ENCODE data around the gene ESR1.
"Not testable (repeated sequence)": the region's sequence is repeated elsewhere in the genome, so short reads cannot be mapped to it uniquely, and the experiment has no call there.

The ESR1 gene

DNA sequence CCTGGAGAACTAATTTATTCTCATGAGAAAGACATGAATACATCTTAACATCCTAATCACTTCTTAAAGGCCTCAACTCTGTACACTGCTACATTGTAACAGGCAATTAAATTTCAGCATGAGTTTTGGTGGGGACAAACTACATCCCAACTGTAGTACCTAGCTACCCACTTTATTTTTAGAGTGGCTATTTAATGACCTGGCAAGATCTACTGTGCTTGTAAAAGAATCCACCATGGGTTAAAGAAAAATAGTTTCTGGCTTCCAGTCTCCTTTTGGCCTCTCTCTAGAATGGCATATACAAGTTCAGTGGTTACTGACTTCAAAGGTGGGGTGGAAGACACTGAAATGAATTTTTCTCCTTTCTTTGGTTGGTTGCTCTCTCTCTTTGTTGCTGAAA lies 193.9 kb downstream of the ESR1 start:
- Histone ChIP-seq H3K9me3 (ENCODE audit: insufficient read depth, low read depth, low read length) (no peaks in the 10 kb centered on the region), H3K27ac (ENCODE audit: low read length) (no peak overlapping the region), H3K4me3 (ENCODE audit: low read length) (no peak overlapping the region), H3K27me3 (ENCODE audit: insufficient read depth, low read length) (no peaks in the 10 kb centered on the region), H3K36me3 (ENCODE audit: insufficient read depth, low read depth, low read length) (no peaks in the 10 kb centered on the region), H3K9ac (ENCODE audit: low read depth, low read length) (no peak overlapping the region), H3K4me1 (ENCODE audit: insufficient read depth, low read length) (no peaks in the 10 kb centered on the region)

DNA sequence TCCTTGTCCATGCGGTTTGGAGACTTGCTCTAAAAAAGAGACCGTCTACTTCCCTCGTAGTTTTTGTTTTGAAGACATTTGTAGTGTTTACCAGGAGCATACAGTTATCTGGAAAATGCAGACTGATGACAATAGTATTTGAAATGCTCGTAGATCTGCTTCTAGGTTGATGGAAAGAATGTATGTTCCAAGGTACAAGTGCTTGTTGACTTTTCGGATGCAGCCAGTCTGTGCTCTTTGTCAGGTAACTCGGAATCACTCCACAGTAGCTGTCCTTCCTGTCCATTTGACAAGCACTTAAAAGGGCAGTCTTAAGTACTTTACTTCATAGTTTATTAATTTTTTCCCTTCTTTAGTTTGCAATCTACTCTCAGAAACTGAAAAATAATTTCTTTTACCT lies 194.8 kb downstream of the ESR1 start:
- H3K4me3 ChIP-seq (ENCODE audit: low read length), result no peak overlapping the region
- no peak overlapping the region for H3K9ac ChIP-seq (ENCODE audit: low read depth, low read length)
- no peaks in the 10 kb centered on the region for H3K9me3 ChIP-seq (ENCODE audit: insufficient read depth, low read depth, low read length)
- no peaks in the 10 kb centered on the region for H3K27me3 ChIP-seq (ENCODE audit: insufficient read depth, low read length)
- no peaks in the 10 kb centered on the region for H3K4me1 ChIP-seq (ENCODE audit: insufficient read depth, low read length)
- H3K27ac ChIP-seq (ENCODE audit: low read length), result no peak overlapping the region
- no peaks in the 10 kb centered on the region for H3K36me3 ChIP-seq (ENCODE audit: insufficient read depth, low read depth, low read length)

DNA sequence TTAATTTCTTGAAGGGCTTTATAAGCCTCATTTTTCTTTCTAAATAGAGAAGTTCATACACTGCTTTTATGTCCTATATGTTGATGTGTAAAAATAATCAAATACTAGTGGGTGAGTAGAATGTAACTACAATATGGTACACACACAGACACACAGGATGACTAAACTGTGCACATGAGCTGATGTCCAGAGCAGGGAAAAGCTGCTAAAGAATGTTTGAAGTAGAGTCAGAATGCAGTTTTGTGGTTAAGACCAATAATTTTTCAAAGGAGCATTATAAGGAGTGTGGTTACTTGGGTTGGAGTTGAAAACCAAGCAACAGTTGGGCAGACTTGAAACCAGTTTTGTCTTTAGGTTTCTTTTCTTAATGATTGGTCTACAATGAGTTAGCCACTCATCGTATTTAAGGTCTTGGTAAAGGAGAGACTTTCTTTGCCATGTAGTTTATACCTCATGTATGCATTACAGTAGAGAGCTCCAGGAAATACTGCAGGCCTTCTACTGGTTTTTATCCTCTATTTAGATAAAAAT lies 196.6 kb downstream of the ESR1 start:
- Histone ChIP-seq H3K9ac (ENCODE audit: low read depth, low read length) (no peak overlapping the region), H3K9me3 (ENCODE audit: insufficient read depth, low read depth, low read length) (no peaks in the 10 kb centered on the region), H3K36me3 (ENCODE audit: insufficient read depth, low read depth, low read length) (no peaks in the 10 kb centered on the region), H3K4me3 (ENCODE audit: low read length) (no peak overlapping the region), H3K4me1 (ENCODE audit: insufficient read depth, low read length) (no peaks in the 10 kb centered on the region), H3K27me3 (ENCODE audit: insufficient read depth, low read length) (no peaks in the 10 kb centered on the region), H3K27ac (ENCODE audit: low read length) (no peak overlapping the region)

DNA sequence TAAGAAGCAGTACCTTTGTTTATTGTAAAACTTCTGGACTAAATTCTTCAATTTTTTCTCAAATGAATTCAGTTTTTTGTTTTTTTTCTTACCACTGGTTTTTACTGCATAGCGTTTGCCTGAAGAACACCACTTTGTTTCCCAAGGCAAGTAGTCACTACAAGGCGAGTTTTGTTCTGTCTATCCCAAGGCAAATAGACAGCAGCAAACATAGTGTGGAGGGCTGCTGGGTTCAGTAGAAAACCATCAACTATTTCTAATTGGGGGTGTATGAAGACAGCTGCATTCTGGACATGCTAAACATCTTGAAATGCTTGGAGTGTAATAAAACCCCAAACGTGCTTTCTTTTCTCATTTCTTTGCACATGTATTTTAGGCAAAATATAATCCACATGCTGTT lies 197.4 kb downstream of the ESR1 start:
- Histone ChIP-seq H3K4me3 (ENCODE audit: low read length) (no peak overlapping the region), H3K4me1 (ENCODE audit: insufficient read depth, low read length) (no peaks in the 10 kb centered on the region), H3K9me3 (ENCODE audit: insufficient read depth, low read depth, low read length) (no peaks in the 10 kb centered on the region), H3K9ac (ENCODE audit: low read depth, low read length) (no peak overlapping the region), H3K36me3 (ENCODE audit: insufficient read depth, low read depth, low read length) (no peaks in the 10 kb centered on the region), H3K27me3 (ENCODE audit: insufficient read depth, low read length) (no peaks in the 10 kb centered on the region), H3K27ac (ENCODE audit: low read length) (no peak overlapping the region)

DNA sequence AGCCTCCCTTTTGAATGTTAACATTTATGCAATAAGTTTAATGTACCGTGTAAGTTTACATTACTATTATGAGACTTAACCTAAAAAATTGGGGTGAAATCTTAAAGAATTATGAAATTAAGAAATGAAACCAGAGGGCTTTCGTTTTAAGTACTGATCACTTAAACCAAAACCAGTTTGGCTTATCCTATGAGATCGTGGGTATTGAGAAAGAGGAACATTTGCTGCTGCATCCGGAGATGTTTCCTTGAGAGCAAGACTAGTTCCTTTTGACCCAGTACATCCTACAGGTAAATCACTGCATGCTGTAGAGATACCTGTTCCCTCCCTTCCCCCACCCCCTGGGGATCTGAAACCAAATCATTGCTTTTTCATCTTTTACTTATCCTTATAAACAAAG lies 201.3 kb downstream of the ESR1 start:
- H3K9me3 ChIP-seq (ENCODE audit: insufficient read depth, low read depth, low read length), result no peaks in the 10 kb centered on the region

DNA sequence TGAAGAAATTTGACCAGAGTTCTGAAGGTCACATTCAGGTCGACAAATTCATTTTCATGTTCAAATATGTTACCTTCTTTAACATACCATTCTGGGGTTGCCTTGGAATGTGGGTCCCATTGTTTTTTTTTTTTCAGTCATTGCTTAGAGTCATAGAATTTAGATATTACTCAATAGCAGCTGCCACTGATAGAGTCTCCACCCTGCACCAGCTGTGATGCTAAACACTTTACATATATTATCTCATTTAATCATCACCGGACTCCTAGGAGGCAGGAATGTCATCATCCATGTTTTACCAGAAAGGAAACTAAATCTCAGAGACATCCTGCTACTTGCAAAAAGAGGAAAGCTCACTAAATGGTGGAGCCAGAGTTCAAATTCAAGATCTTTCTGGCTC lies 204.7 kb downstream of the ESR1 start:
- Histone ChIP-seq H3K9me3 (ENCODE audit: insufficient read depth, low read depth, low read length) (no peaks in the 10 kb centered on the region), H3K27me3 (ENCODE audit: insufficient read depth, low read length) (no peaks in the 10 kb centered on the region), H3K36me3 (ENCODE audit: insufficient read depth, low read depth, low read length) (no peaks in the 10 kb centered on the region), H3K4me1 (ENCODE audit: insufficient read depth, low read length) (no peaks in the 10 kb centered on the region), H3K9ac (ENCODE audit: low read depth, low read length) (no peak overlapping the region), H3K27ac (ENCODE audit: low read length) (no peak overlapping the region), H3K4me3 (ENCODE audit: low read length) (no peak overlapping the region)

More for the DNA sequence above, 201.3 kb downstream of the ESR1 start:
- Histone ChIP-seq H3K4me1 (ENCODE audit: insufficient read depth, low read length) (no peaks in the 10 kb centered on the region), H3K4me3 (ENCODE audit: low read length) (no peak overlapping the region), H3K36me3 (ENCODE audit: insufficient read depth, low read depth, low read length) (no peaks in the 10 kb centered on the region), H3K27ac (ENCODE audit: low read length) (no peak overlapping the region), H3K9ac (ENCODE audit: low read depth, low read length) (no peak overlapping the region), H3K27me3 (ENCODE audit: insufficient read depth, low read length) (no peaks in the 10 kb centered on the region)

DNA sequence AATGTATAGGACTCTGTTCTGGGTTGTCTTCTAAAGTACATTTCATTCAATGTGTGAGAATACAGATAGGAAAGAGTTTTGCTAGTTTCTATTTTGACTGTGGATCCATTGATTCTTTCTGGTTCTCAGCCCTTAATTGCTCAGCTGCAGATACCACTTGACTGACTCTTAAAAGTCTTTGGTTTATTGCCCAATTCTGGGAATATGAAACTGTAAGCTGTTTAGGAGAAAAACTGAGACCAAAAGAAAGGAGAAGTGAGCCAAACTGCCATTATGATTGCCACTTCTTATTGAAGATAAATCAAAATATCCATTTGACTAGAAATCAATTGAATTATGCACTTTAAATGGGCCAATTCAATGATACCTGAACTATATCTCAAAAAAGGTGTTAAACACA lies 211.4 kb downstream of the ESR1 start:
- H3K4me1 ChIP-seq (ENCODE audit: insufficient read depth, low read length), result no peaks in the 10 kb centered on the region
- H3K36me3 ChIP-seq (ENCODE audit: insufficient read depth, low read depth, low read length), result no peaks in the 10 kb centered on the region
- H3K4me3 ChIP-seq (ENCODE audit: low read length), result no peak overlapping the region
- H3K27ac ChIP-seq (ENCODE audit: low read length), result no peak overlapping the region
- peaks cover 5% of the 10 kb centered on the region; the same call in 1 of the 2 replicates for H3K9me3 ChIP-seq (ENCODE audit: insufficient read depth, low read depth, low read length)
- no peak overlapping the region for H3K9ac ChIP-seq (ENCODE audit: low read depth, low read length)
- H3K27me3 ChIP-seq (ENCODE audit: insufficient read depth, low read length), result no peaks in the 10 kb centered on the region

DNA sequence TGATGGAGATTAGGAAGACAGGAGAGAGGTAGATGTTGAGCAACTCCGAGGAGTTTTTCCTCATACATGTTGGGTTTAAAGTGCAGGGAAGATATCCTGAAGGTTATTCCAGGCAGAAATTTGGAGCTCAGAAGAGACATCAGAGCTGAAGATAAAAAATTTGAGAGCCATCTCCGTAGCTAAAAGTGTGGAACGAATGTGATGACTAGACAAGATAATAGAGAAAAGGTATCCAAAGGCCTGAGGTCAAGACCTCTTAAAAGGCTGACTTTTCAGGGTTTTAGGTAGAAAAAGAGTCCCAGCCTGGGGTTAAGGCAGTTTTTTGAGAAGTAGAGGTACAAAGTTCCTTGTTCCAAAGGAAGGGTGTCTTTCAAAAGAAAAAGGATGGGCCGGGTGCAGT lies 214.8 kb downstream of the ESR1 start:
- Histone ChIP-seq H3K27me3 (ENCODE audit: insufficient read depth, low read length) (no peaks in the 10 kb centered on the region), H3K4me1 (ENCODE audit: insufficient read depth, low read length) (no peaks in the 10 kb centered on the region), H3K9ac (ENCODE audit: low read depth, low read length) (no peak overlapping the region), H3K4me3 (ENCODE audit: low read length) (no peak overlapping the region), H3K36me3 (ENCODE audit: insufficient read depth, low read depth, low read length) (no peaks in the 10 kb centered on the region), H3K9me3 (ENCODE audit: insufficient read depth, low read depth, low read length) (peaks cover 6% of the 10 kb centered on the region; the same call in 1 of the 2 replicates), H3K27ac (ENCODE audit: low read length) (no peak overlapping the region)

DNA sequence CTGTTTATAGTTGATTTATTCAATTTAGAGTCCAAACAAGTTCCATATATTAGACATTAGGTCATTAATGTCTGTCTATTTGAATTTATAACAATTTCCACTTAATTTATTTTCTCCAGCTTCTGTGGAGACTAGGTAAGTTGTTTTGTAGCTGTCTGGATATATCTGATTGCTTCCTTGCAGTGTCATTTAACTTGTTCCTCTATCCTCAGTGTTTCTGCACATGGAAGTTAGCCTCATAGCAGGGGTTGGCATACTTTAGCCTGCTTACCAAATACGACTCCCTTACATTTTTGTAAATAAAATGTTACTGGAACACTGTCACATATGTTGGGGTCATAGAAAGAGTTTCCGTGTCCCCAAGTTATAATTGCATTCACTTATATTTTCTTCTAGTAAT lies 216.1 kb downstream of the ESR1 start:
- H3K4me3 ChIP-seq (ENCODE audit: low read length), result no peak overlapping the region
- no peak overlapping the region for H3K9ac ChIP-seq (ENCODE audit: low read depth, low read length)
- no peak overlapping the region for H3K27ac ChIP-seq (ENCODE audit: low read length)
- peaks cover 16% of the 10 kb centered on the region; the same call in 1 of the 2 replicates for H3K9me3 ChIP-seq (ENCODE audit: insufficient read depth, low read depth, low read length)
- H3K27me3 ChIP-seq (ENCODE audit: insufficient read depth, low read length), result no peaks in the 10 kb centered on the region
- no peaks in the 10 kb centered on the region for H3K36me3 ChIP-seq (ENCODE audit: insufficient read depth, low read depth, low read length)
- no peaks in the 10 kb centered on the region for H3K4me1 ChIP-seq (ENCODE audit: insufficient read depth, low read length)

DNA sequence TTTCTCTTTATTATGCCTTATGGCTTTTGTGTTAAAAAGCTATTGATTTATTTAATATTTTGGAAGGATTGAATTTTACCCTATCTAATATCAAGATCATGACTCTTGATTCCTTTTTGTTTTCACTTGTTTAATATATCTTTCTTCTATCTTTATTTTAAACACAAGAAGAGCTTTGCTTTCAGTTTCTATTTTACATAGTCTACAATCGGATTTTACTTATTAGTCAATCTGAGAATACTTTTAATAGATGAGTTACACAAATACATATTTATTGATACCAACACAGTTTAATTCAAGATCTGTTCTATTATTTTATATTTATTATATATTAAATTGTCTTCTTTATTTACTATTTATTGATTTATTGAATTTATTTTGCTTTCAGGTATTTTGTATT lies 218.8 kb downstream of the ESR1 start:
- Histone ChIP-seq H3K36me3 (ENCODE audit: insufficient read depth, low read depth, low read length) (no peaks in the 10 kb centered on the region), H3K9me3 (ENCODE audit: insufficient read depth, low read depth, low read length) (peaks cover 20% of the 10 kb centered on the region; the same call in 1 of the 2 replicates), H3K4me1 (ENCODE audit: insufficient read depth, low read length) (no peaks in the 10 kb centered on the region), H3K27ac (ENCODE audit: low read length) (no peak overlapping the region), H3K27me3 (ENCODE audit: insufficient read depth, low read length) (no peaks in the 10 kb centered on the region), H3K9ac (ENCODE audit: low read depth, low read length) (no peak overlapping the region), H3K4me3 (ENCODE audit: low read length) (no peak overlapping the region)

DNA sequence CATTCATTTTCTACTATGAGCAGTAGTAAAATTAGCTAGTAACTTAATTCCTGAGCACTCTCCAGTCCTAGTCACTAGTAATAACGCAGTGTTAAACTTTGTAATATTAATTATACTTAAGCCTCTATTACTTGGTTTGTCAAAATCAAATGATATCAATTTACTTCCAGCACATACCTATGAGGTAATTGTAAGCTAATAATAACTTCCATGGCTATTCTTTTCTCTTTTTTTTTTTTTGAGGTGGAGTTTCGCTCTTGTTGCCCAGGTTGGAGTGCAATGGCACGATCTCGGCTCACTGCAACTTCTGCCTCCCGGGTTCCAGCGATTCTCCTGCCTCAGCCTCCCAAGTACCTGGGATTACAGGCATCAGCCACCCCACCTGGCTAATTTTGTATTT lies 219.3 kb downstream of the ESR1 start:
- peaks cover 20% of the 10 kb centered on the region; the same call in 1 of the 2 replicates for H3K9me3 ChIP-seq (ENCODE audit: insufficient read depth, low read depth, low read length)
- not testable (repeated sequence) for H3K9ac ChIP-seq (ENCODE audit: low read depth, low read length); H3K27ac ChIP-seq (ENCODE audit: low read length); H3K4me3 ChIP-seq (ENCODE audit: low read length); H3K27me3 ChIP-seq (ENCODE audit: insufficient read depth, low read length); H3K4me1 ChIP-seq (ENCODE audit: insufficient read depth, low read length); H3K36me3 ChIP-seq (ENCODE audit: insufficient read depth, low read depth, low read length)

DNA sequence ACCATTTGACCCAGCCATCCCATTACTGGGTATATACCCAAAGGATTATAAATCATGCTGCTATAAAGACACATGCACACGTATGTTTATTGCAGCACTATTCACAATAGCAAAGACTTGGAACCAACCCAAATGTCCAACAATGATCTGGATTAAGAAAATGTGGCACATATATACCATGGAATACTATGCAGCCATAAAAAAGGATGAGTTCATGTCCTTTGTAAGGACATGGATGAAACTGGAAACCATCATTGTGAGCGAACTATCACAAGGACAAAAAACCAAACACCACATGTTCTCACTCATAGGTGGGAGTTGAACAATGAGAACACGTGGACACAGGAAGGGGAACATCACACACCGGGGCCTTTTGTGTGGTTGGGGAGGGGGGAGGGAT lies 226.3 kb downstream of the ESR1 start:
- H3K4me1 ChIP-seq (ENCODE audit: insufficient read depth, low read length); H3K9ac ChIP-seq (ENCODE audit: low read depth, low read length); H3K27ac ChIP-seq (ENCODE audit: low read length); H3K36me3 ChIP-seq (ENCODE audit: insufficient read depth, low read depth, low read length); H3K27me3 ChIP-seq (ENCODE audit: insufficient read depth, low read length); H3K9me3 ChIP-seq (ENCODE audit: insufficient read depth, low read depth, low read length); H3K4me3 ChIP-seq (ENCODE audit: low read length): not testable (repeated sequence)

DNA sequence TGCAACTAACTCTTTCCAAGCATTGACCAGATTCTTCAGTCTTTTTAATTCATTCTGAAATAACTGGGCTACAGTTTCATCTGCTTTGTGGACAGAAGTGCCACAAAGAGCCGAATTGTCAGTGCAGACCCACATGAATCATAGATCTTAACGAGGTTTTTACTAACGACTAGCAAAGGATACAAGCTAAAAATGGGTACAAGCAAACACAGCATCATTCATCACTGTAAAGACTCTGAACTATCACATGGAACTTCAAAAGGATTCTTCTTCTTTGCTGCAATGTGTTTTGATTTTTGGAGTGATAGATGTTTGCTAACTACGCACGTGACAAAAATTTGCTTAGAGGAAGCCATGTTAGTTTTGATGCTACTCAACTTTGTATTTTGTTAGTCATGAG lies 227.1 kb downstream of the ESR1 start:
- H3K27me3 ChIP-seq (ENCODE audit: insufficient read depth, low read length), result no peaks in the 10 kb centered on the region
- no peaks in the 10 kb centered on the region for H3K9me3 ChIP-seq (ENCODE audit: insufficient read depth, low read depth, low read length)
- no peak overlapping the region for H3K9ac ChIP-seq (ENCODE audit: low read depth, low read length)
- no peak overlapping the region for H3K27ac ChIP-seq (ENCODE audit: low read length)
- H3K4me1 ChIP-seq (ENCODE audit: insufficient read depth, low read length), result no peaks in the 10 kb centered on the region
- H3K4me3 ChIP-seq (ENCODE audit: low read length), result no peak overlapping the region
- H3K36me3 ChIP-seq (ENCODE audit: insufficient read depth, low read depth, low read length), result no peaks in the 10 kb centered on the region

Measured in iPS-20b (cell line).